PFSK-1 (cell line): Measurements from ENCODE around the gene MYL5.

Source experiments
- FOXP2 ChIP-seq: optimal IDR thresholded peaks from 2 replicates; pipeline ENCODE3; 2011; ENCODE audit warnings: borderline replicate concordance, control low read depth, inconsistent platforms; ENCODE audit not compliant: insufficient read depth; ENCODE audit errors: extremely low read length, extremely low read depth
- POLR2AphosphoS5 ChIP-seq: IDR thresholded peaks from 2 replicates; pipeline ENCODE4 v1.6.1; 2012; ENCODE audit warnings: low read depth, mild to moderate bottlenecking, control low read depth, low read length, moderate library complexity
- REST ChIP-seq, 2 experiments: IDR thresholded peaks; 2 replicates each; pipeline versions ENCODE4 v1.6.1 to v1.8.0; 2011 to 2012; ENCODE audit warnings: low read depth in 2 of 2, low read length in 2 of 2, control low read depth in 1 of 2, inconsistent platforms in 1 of 2, mild to moderate bottlenecking in 1 of 2, moderate library complexity in 1 of 2; ENCODE audit not compliant: insufficient read depth in 1 of 2
- SIN3A ChIP-seq: IDR thresholded peaks from 2 replicates; pipeline ENCODE4 v1.6.1; 2012; ENCODE audit warnings: mild to moderate bottlenecking, low read length, moderate library complexity, borderline replicate concordance; ENCODE audit not compliant: insufficient read depth
- TAF1 ChIP-seq: IDR thresholded peaks from 2 replicates; pipeline ENCODE4 v1.6.1; 2012; ENCODE audit warnings: low read length, control low read depth, borderline replicate concordance; ENCODE audit not compliant: insufficient read depth

MYL5 gene

GRCh38 chr4:629915-630641, 44.3 kb upstream of the MYL5 start:
- TF ChIP-seq FOXP2 = no peak
- no peak for TF ChIP-seq REST (IDR thresholded peaks at IDR 0.05; ENCODE audit: insufficient read depth in 1 of 2, low read depth in 2 of 2, low read length in 2 of 2)
- no peak for TF ChIP-seq POLR2AphosphoS5
- no peak for TF ChIP-seq SIN3A
- no peak for TF ChIP-seq TAF1

- no peak for TF ChIP-seq TAF1
- no peak for TF ChIP-seq FOXP2
- no peak for TF ChIP-seq POLR2AphosphoS5
- no peak for TF ChIP-seq SIN3A
- no peak for TF ChIP-seq REST (IDR thresholded peaks at IDR 0.05; ENCODE audit: insufficient read depth in 1 of 2, low read depth in 2 of 2, low read length in 2 of 2)
These were observed 43.7 kb upstream of the MYL5 start for GRCh38 chr4:630656-631055.

- TF ChIP-seq SIN3A = no peak
- TF ChIP-seq FOXP2 = no peak
- TF ChIP-seq REST (IDR thresholded peaks at IDR 0.05; ENCODE audit: insufficient read depth in 1 of 2, low read depth in 2 of 2, low read length in 2 of 2) = no peak
- no peak for TF ChIP-seq TAF1
- TF ChIP-seq POLR2AphosphoS5 = no peak
These were observed 42.0 kb upstream of the MYL5 start for GRCh38 chr4:632196-632790.

GRCh38 chr4:632926-633325, 41.4 kb upstream of the MYL5 start:
- TF ChIP-seq REST (IDR thresholded peaks at IDR 0.05; ENCODE audit: insufficient read depth in 1 of 2, low read depth in 2 of 2, low read length in 2 of 2) = no peak
- no peak for TF ChIP-seq SIN3A
- TF ChIP-seq TAF1 = no peak
